Activated CD4-positive, alpha-beta T cell treated with anti-CD3 and anti-CD28 coated beads, Interleukin-2, Interleukin-6, amounts not matched to agents 100 ng/mL and 50 ng/mL, durations not matched to agents 16 hours and 8 hours (primary cell): Measurements from ENCODE around the gene PI4KB.

Source experiments
- DNase-seq: peaks from one replicate; pipeline ENCODE4 v3.0.0-alpha.2; 2020

The PI4KB gene

DNA sequence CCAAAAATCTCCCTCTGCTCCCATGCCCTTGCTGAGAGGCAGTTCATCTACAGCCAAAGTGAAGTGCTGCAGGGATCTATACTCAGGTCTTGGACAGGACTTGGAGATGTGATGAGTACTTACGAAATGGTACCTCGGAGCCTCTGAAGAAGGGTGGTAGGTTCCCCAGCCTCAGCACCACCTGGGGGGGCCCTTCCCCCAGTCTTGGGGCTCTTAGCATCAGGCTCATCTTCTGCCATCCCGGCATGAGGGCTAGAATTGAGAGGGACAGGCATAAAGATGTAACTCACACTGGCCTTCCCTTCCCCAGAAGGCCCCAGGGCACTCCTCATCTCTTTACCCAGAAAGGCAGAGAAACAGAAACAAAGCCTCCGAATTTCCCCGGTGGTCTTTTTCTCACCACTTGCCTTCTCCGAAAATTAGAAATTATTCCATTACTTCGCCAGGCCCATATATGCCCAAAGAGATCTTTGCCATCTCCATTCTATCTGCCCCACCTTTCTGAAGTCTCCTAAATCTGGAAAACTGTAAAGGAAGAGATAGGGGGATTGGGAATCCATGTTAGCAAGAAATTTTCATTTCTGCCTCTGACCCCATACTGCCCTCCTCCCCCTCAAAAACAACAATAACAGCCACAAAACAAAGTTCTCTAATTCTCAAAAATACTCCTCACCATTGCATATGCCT lies 19.0 kb upstream of the PI4KB start:
- DNase-seq: peak; percentile 24

DNA sequence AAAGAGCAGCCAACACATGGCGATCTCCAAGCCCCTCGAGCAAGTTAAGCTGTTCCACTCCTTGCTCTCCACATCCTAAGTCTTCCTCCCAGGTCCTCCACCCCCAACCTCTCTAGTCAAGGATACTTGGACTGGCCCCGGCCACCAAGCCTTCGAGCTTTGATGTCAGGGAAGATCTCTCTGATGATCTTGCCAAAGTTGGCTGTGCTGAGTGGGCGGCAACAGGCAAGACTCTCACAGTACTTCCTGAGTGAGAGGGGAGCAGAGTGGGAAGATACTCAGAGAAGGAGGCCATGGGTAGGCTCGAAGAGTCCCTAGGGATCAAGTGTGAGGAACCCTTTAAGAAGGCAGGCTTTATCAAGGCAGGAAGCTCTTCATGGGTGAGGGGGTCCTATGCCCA lies 17.1 kb upstream of the PI4KB start:
- DNase-seq: no peak

DNA sequence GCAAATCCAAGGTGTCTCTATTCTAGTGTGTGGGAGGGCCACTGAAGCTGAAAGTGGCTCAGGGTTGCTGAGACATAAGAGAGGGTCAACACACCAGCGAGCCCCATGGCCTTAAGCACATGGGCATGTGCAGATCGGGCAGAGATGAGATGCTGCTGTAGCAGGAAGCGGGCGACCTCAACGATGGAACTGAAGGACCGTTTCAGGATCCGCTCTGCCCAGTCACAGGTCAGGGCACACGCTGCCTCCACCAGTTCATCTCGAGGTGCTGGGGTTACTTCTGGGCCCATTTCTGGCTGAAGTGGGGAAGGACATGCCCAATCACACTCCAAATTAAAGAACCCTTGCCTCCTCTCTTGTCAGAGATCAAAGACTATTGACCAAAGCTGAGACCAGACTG lies 16.4 kb upstream of the PI4KB start:
- no peak for DNase-seq

DNA sequence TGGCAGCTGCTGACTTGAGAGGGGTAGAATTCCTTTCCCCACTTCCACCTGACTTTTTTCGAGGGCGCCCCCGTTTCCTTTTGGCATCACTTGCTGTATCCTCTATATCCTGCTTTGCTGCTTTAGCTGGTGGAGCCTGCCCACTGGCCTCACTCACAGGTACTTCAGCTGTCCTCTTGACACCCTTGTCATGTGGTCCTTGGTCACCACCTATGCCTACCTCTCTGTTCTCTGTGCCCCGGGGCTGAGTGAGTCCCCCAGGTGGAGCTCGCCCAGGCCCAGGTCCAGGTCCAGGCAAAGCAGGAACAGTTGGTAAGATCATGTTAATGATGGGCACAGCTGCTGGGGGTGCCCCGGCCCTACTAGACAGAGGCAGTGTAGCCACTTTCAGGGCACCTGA lies 15.4 kb upstream of the PI4KB start:
- no peak for DNase-seq

DNA sequence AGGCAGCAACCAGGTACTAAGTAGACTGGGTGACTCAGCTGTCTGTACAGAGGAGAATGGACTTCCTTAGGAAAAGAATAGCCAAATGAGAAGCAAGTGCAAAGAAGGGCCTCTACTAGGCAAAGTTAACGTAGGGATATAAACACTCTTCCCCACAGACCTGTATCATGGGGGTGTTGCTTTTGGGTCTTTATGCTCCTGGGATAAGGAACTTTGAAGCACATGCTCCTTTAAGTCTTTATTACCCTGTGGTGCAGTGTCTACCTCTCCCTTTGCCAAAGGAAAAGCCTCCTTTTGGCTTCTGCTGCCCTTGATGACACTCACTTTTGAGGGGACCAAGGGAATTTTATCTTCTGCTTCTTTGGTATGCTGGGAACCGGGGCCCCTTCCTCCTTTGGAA lies 14.8 kb upstream of the PI4KB start:
- no peak for DNase-seq

DNA sequence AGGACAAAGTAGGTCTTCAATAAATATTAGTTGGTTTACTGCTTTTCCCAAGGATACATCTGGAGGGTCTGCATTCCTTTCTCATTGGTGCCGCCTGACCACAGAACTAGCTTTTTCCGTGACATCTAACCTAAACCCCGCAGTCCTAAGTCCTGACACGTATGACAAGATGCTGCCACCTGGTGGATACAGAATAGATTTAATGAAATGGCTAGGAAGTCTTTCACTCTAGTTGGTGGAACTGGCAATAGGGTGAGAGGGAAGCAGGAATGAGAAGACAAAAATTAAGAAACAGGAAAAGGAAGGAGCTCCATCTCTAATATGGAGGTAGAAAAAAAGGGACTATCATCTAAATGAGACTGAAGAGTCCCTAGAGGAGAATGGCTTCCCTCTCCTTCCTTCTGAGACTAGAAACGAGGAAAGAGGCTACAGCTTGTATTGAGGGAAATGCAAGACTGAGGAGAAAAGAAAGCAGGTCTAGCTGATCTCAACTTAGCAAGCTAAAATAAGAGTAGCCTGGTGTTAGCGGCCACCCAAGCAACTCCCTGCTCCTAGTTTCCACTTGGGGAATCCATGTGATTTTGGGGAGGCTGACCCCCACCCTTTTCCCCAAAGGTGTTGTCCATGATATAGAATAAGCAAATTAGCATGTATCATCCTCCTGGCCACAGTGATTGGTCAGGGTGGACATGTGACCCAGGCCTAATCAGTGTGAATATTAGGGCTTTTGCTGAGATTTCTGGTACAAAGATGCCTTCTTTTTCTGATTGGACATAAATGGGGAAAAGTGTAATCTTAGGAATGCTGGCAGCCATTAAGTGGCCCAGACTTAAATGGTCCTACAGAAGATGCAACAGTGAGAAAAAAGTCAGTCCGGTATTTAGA lies 13.9 kb upstream of the PI4KB start:
- DNase-seq: peak; percentile 80

DNA sequence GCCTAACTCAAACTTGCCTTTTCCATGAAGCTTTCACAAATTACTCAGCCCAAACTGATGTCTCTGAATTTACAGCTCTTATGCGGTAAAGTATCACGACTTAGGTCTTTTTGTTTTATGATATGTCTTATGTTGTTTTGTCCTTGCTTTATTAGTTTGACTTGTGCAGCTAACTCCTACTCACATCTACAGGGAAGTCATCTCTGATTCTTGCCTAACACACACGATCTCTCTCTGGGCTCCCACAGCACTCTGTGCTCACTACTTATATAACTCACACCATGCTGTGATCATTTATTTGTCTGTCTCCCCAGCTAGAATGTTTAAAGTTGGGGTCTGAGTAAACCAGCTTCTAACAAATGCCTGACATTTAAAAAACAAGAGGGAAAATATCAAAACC lies 9.3 kb upstream of the PI4KB start:
- no peak for DNase-seq

DNA sequence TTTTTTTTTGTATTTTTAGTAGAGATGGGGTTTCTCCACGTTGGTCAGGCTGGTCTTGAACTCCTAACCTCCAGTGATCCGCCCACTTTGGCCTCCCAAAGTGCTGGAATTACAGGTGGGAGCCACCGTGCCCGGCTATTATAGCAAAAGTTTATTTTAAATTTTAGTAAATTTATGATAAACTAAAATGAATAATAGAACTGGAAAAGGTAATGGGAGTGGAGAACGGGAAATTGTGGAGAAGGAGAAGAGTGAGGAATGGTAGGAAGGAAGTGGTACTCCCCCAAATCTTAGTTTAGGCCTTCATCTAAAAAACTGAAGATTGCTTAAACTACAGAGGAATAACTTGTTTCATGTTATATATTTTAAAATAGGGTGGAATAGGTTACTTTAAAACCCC lies 7.6 kb upstream of the PI4KB start:
- DNase-seq: no peak

DNA sequence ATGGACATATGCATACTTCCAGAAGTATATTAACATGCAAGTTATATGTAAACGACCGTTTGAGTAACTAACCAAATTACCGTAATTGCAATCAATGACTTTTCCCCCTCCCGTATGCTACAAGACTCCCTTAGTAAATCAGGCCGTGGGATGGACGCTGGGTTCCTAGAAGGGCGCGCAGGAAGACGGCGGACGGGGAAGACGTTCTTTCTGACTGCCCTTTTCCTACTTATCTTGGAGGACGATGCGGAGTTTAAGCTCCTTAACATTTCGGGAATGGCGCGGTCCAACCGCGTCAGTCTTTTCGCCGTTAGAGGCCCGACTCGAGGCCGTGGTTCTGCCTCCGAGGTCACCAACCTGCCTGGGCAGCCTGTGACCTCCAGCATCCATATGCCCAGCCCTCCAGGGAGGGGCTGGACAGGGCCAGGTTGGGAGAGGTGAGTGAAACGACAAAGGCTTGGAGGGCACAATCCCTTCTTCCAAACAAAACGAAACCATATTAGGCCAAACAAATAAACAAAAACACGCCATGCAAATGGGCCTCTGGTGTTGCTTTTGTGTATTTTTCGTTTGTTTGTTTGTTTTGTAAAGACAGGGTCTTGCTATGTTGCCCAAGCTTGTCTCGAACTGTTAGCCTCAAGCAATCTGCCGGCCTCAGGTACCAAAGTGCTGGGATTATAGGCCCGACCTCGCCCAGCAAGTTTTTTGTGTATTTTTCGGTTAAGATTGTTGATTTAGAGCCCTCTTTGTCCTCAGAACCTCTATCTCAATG lies 873 bp upstream of the PI4KB start:
- no peak for DNase-seq

DNA sequence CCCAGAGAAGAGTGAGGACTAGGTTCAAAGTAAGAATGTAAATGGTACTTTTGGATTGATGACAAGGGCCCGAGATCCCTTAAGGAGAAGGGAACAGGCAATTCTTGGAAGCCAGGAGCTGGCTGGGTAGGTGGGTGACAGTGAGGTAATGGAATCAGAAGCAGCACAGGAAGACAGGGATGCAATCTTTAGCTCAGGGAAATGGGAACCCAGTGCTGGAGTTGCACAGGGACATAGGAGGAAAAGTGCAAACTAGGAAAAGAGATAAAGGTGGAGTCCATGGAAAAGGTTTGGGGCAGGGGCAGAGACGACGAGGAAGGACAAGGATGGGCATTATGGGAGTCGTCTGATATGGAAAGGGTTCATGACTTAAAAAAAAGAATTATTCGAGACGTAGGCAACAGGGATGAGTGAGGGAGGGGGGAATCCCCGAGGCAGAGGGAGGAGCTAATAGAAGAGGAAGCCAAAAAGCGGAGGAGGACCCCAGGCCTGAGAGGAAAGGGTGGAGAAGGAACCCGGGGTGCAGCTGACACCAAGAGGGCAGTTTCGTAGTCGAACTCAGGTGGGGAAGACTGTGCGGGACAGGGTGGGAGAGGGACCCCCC lies 495 bp downstream of the PI4KB start:
- DNase-seq: peak; percentile 66

DNA sequence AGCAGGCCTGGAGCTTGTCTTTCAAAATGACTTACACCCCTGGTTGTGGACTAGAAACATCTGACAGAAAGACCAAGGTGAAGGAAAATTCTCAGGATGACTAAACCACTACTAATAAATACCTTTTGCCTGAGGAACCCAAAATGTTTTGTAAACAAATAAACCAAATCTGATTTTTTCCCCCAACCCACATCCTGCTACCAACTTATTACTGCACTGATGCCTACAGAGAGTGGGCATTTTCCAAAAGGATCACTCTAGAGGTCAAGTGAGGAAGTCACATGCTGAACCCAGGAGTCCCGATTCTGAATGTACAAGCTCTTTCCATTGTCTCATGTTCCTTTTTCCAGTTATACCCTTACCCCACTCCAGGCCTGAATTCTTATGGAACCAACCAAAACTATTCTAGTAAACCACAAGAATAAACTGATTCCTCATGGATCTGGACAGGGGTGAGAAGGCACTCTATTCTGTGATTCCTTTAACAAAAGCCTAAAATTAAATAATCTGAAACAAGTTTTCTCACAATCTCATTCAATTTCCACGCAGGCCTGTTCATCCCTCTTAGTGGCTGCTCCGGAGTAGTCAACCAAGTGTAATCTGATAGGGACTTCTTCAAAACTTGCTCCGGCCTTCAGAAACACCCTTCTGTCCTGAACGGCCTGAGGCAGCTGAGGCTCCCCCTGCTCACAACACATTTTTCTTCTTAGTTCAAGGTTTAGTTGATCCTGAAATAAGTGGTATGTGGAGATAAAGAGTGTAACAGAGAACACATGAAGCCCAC lies 1.4 kb downstream of the PI4KB start:
- DNase-seq: peak; percentile 33

DNA sequence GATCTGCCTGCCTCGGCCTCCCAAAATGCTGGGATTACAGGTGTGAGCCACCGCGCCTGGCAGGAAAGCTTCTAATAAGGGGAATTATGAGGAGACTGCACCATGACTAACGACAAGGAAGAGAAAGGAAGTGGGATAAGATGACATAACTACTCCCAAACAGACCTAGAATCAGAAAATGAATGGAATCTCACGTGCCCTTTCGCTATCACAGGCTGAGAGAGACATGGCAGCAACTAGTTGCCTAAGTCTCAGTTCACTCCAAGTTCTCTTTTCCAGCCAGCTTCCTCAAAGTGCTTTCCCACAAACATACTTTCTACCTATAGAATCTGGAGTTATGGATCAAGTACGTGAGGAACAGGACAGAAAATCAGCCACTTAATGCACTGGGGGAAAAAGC lies 2.0 kb downstream of the PI4KB start:
- DNase-seq: no peak

DNA sequence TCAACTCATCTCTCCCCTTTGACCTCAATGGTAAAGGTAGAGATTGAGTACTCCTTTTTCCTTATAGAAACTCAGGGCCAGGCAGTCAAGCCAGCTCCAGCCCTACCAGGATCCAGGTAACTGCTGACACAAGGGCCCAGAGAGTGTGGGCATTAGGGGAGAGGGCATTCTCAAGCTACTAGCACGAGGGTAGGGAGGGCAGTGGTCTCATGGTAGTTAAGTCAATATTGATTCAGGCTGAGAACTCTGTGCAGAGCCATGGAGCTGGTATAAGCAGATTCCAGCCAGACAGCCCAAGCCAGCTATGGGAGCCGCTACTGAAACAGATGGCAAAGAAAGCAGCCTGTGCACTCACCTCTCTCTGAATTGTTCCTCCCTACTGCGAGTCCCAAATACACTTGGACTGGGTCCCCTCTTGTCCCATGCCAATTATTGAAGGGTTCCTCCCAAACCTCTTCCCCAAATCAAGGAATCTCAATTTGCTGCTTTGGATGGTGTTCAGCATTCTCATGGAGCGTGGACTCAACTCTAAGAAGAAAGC lies 2.8 kb downstream of the PI4KB start:
- DNase-seq: no peak

DNA sequence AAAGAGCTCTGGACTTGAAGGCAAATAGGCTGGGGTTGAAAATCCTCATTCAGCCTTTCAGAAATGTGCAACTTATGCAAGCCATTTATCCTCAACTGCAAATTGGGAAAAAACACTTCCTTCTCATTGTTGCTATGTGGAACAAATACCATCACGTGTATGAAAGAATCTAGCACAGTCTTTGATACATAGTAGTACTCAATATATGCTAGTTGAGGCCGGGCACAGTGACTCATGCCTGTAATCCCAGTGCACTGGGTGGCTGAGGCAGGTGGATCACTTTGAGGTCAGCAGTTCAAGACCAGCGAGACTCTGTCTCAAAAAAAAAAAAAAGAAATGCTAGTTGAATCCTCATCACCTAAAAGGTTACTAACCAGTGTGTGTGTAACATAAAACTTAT lies 8.2 kb downstream of the PI4KB start:
- DNase-seq: no peak

DNA sequence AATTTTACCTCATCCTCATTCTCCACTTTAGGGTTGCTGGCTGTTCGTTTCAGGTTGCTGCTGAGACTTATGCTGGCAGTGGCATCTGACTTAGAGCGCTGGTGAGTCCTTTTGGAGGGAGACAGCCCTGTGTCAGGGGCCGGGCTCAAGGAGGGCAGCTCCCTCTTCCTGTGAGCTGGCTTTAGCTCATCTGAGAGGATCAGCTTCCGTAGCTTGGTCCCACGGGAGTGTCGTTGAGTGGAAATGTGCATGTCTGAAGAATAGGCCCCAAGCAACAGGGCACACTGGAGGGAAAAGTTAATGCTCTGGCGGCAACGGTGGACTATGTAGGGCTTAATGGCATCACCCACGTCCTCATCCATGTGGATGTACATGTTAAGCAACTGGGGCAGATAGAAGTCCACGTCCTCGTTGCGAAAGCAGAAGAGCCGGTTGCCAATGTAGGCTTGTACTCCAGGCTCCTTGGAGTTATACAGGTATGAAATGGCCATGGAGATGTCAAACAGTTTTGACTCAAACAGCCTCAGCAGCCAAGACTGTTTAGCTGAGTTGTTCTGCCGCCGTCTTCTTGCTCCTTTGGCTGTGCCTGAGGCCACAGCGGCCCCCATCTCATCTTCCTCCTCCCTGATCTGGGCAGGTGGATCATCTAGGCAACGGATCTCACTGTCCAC lies 11.5 kb downstream of the PI4KB start:
- no peak for DNase-seq

DNA sequence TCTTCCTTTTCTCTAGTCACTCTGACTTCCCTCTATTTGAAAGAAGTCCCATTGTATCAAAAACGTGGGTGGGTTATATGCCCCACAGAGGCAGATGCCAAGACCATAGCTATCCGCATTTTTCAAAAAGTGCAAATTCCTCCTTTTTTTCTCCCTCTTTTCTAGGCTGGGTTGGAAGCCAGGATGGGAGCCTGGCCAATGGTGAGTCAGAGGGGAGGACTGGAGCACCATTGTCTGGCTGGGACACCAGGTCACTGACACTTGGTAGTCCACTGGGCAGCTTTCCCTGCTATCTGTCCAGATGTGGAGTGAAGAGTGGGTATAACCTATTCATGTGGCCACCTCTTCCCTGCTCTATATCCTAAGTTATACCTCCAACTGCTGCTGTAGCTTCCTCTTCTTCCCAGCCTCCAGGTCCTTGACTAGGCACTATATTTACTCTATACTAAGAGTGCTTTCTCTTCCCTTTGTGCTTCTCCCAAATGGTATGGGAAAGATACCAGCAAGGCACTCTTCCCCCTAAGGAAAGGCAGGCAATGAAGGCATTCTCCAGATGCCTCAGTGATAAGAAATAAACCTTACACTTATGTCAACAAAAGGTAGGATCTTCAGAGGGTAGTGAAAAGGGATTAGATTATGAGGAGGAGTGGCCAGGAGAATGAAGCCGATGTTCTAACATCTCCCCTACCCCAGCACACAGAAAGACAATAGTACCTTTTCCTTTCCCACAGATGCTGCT lies 12.9 kb downstream of the PI4KB start:
- no peak for DNase-seq

DNA sequence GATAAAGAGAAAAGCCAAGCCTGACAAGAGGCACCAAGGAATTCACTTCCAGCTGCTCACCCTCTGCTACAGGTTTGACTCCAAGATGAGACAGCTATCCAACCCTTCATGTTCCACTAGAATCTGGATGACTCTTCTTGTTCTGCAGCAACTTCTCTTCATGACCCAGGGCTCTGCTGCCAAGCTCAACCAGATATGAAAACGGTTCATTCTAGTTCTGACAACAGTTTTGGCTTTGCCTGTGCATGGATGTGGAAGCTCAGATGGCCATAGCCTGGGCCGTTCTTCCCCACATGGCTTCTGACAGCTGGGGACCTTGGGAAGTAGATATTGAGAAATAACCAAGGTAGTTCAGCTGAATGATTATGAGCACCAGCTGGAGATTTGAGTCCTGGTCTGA lies 13.7 kb downstream of the PI4KB start:
- DNase-seq: no peak

DNA sequence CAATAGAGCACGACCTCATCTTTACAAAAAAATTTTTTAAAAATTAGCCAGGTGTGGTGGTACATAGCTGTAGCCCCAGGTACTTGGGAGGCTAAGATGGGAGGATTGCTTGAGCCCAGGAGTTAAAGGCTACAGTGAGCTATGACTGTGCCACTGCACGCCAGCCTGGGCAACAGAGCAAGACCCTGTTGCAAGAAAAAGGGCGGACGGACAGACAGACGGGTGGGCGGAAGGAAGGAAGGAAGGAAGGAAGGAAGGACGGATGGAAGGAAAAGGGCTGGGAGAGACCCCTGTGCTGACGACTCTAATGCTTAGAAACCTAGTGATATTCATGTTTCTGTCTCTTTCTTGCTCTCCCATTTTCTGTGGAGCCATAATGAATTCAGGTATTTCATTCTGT lies 14.4 kb downstream of the PI4KB start:
- DNase-seq: no peak

DNA sequence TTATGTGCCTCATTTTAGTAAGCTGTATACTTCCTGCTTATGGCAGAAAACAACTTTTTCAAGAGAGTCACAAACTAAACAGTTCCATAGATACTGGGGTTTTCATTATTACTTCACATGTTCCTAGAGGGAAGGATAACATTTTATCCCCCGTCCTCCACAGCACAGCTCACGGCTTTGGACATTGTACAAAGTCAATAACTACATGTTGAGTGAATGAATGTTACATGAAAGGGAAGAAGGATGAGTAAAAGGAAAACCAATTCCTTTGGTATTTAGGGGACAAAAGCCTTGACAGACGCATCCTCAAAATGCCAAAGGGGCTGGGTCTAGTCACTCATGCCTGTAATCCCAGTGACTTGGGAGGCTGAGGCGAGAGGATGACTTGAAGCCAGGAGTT lies 14.8 kb downstream of the PI4KB start:
- no peak for DNase-seq

DNA sequence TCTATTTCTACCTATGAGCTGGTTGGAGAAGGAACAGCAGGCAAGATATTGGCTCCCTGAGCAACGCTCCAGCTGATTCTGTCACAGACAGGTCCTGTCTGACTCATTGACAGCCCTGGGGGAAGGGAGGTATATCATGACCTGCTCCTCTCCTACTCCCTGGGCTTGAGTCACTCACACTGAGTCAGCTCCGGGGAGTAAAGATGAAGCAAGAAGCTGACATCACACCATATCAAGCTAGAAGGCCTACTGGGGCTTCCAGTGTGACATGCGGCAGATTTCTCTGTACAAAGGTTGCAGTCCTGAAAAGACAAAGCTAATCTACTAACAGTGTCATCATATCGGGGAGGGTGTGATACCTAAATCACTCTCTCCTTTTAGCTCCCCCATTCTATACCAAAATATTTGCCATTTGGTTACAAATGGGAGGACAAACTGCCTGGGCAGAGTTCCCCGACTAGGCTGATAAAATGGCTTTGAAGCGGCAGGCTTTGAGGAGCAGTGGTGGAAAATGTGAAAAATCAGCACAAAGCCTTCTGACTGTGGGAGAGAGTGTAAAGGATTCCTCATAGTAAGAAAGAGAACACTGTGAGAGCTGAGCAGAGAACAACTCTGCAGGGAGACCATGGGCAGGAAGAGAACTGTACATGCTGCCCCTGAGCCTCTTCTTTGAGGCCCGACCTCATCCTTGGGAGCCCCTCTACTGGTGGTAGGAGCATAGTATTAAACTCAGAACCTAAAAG lies 15.5 kb downstream of the PI4KB start:
- peak; percentile 93 for DNase-seq
